ENCODE results near the gene ANXA4.
"Not testable (repeated sequence)": the region's sequence is repeated elsewhere in the genome, so short reads cannot be mapped to it uniquely, and the experiment has no call there.

Gene ANXA4

GRCh38 chr2:69781321-69782248 is 39.7 kb downstream of the ANXA4 start:
- DNase-seq: no peak

- DNase-seq: no peak
Measured at GRCh38 chr2:69784228-69784627, 42.3 kb downstream of the ANXA4 start.

DNA sequence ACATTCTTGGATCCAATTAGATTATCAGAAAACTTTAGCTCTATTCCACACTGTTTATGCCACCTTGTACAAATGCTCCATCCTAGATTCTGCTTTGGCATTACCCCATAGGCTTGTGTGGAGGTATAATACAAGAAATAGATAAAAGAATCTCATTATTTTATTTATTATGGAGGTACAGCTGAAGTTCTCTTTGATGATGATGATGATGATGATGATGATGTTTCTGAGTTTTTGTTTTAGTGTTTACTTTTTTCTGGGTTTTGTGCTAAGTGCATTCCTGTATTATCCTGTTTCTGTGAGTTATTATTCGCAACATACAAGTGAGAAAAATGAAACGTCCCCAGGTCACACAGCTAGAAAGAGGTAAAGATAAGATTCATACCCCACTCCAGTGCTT is 43.4 kb downstream of the ANXA4 start:
- no peak for DNase-seq

GRCh38 chr2:69786052-69786560 is 44.2 kb downstream of the ANXA4 start:
- DNase-seq: no peak

DNA sequence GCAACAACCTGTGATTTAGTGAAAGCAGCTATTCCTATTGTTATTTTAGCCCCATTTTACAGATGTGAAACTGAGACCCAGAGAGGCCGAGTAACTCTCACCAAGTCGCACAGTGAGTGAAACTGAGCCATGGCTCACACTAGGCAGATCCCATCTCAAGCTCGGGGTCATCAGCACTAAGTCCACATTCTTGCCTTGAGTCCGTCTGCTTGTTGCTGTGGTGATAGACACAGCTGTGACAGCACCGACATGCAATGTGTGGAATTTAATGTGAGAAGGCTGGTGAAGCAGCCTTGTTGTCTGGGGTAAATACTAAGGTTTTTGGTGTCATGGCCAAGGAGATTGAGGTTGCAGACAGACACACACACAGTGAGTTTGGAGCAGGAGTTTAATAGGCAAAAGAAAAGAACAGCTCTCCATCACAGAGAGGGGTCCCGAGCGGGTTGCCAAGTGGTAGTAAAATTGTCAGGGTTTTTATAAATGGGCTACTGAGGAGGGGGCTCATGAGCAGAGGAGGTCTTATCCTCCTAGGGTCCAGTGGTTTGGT is 47.3 kb downstream of the ANXA4 start:
- peak; percentile 76 for DNase-seq

DNA sequence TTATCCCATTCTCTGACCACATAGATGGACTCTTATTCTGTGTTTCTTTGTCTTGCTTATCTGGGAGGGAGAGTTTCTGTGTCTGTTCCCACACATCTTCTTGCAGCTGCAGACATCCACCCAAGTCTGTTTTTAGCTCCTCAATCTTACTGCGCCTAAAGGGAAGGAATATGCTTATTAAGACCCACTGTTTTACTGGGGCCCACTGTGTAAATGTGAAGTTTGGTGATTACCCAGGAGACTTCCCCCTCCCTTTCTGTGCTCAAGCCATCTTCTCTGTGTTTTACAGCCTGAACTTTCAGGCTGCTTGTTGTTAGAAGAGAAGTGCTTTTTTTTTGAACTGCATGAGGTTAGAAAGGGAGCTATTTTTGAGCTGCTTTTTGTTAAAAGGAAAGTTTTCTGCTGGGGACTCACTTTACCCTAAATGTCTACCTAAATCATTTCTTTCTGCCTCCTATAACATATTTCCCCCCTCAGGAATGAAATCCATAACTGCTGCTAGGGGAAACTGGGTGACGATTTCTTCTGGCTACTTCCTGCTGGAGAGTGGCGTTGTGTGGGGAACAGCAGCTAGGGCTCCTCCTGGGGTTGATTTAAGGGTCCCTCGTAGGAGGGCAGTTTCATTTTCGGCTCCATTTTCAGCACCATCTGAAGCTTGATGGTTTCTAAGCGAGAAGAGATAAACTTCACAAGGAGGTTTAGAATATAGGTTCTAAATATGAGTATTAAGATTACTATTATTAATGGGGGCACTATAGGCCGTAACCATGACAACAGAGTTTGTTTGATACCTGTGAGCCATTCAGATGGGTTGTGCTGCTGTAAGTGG is 48.1 kb downstream of the ANXA4 start:
- DNase-seq: peak; percentile 68

GRCh38 chr2:69790601-69790959 is 48.6 kb downstream of the ANXA4 start:
- peak; percentile 21 for DNase-seq

DNA sequence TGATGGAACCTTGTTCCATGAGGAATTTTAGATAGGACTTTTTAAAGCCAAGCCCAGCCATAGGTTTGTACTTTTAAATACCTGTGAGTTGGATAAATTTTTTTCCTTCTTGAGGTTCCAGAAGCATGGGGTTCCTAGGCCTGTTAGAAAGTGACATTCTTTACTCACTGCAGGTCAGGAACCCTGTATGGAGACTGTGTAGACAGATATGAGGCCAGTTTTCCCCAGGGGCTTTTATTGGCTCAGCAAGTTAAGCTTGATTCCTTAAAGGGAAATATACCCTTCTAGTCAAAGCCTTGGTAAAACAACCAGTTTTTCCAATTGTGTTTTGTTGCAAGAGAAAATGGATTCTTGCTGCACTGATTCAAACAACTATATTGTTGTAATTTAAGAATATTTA is 49.1 kb downstream of the ANXA4 start:
- peak; percentile 29 for DNase-seq

GRCh38 chr2:69796174-69796573 is 54.2 kb downstream of the ANXA4 start:
- DNase-seq: no peak

DNA sequence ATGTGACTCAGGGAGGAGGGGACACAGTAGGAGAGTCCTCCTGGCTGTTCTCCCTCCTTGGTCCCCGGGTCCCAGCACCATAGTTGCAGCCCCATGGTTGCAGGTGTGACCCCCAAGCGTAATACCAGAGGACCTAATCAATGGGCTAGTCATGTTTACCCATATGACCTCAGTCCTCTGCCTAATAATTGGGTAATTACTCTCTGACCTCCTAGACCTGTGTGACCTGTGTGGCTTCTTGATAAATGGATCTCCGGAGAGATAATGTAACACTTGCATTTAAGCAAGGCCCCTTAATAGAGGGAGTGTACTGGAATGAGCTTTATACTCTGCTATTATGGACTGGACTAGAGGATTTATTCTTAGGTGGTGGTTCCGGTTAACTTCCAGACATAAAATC is 55.3 kb downstream of the ANXA4 start:
- DNase-seq: no peak

- DNase-seq: no peak
Measured at GRCh38 chr2:69797836-69798289, 55.9 kb downstream of the ANXA4 start.

DNA sequence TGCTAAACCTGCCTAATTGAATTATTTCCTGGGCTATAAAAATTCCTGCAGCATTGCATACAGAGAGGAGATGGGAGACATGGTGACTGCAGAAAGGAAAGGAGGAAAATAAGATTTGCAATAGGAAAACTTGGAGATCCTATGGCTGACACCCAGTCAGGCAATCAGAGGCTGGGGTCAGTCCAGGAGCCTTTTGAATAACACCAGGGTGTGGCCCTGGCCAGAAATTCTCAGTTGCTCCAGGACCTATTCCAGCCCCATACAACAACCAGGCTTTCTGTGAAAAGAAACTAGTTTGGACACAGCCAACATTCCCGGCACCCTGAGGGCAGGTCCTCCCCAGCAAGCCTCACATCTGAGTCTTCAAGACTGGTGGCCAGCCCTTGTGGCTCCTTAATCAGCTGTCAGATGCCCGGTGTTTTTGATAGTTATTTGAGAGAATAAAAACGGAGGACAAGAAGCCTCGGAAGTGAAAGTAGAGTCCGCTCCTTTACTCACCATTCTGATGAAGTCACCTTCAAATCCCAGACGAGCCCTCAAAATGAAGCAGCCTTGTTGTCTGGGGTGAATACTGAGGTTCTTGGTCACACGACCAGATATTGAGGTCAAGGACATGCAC is 56.5 kb downstream of the ANXA4 start:
- peak; percentile 56 for DNase-seq

DNA sequence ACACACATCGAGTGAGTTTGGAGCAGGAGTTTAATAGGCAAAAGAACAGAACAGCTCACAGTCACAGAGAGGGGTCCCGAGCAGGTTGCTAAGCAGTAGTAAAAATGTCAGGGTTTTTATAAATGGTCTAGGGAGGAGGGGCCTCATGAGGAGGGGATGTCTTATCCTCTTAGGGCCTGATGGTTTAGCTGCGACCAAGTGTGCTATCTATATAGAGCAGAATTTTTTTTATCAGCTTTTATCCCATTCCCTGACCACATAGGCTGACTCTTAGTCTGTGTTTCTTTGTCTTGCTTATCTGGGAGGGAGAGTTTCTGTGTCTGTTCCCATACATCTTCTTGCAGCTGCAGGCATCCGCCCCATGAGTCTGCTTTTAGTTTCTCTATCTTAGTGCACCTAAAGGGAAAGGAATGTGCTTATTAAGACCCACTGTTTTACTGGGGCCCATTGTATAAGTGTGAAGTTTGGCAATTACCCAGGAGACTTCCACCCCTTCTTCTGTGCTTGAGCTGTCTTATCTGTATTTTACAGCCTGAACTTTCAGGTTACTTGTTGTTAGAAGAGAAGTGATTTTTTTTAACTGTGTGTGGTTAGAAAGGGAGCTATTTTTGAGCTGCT is 57.1 kb downstream of the ANXA4 start:
- peak; percentile 46 for DNase-seq

DNA sequence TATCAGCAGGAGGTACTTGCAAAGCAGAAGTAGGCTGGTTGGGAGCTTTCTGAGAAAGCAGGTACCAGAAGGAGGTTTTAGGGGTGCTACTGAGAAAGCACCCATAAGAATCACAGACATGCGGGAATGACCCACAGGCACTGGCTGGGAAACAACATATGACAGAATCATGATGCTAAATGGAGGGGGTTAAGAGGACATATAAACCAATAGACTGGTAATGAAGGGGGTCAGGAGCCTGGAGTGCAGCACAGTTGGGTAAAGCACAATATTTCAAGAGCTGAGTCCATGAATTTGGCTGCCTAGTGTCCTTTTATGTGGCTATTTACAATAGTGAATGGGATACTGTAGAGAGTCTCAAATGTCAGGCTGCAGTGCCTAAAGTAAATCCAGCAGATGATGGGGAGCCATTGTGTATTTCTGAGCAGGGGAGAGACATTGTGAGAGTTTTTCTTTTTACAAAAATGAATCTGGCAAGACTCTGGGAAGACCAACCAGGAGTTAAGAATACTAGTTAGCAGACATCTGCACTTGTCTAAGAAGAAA is 59.9 kb downstream of the ANXA4 start:
- no peak for DNase-seq

DNA sequence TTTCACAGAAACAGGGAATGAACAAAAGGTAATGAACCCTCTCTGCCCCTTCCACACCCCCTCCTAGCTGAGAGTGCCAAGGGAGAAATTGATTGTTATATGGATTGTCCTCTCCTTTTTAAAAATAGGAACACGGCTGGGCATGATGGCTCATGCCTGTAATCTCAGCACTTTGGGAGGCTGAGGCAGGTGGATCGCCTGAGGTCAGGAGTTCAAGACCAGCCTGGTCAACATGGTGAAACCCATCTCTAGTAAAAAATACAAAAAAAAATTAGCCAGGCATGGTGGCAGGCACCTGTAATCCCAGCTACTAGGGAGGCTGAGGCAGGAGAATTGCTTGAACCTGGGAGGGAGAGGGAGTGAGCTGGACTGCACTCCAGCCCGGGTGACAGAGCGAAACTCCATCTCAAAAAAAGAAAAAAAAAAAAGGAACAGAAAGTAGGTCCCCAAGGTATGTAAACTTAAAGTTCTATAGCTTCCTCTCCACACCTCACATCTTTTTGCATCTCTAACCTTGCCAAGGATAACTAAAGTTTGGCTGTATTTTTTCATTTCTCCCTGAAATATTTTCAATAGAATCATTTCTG is 60.9 kb downstream of the ANXA4 start:
- DNase-seq: not testable (repeated sequence)

GRCh38 chr2:69804416-69804815 is 62.5 kb downstream of the ANXA4 start:
- no peak for DNase-seq

DNA sequence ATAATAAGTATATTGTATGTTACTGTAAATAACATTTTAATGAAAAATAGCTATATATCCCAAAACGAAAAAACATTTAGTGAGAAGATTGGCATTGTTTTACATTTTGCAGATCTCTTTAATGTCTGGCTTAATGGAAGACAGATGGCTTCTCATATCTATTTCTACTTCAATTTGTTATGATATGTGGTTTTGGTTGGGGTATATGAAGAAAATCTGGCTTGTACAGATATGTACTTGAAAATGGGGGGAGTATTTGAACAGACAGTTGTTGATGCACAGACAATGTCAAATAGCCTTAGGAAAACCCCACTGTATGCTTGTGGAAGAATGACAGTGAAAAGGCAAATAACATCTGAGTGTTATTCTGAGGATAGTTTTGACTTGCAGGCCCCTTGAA is 64.0 kb downstream of the ANXA4 start:
- no peak for DNase-seq

GRCh38 chr2:69807821-69808540 is 66.0 kb downstream of the ANXA4 start:
- peak; percentile 23 for DNase-seq

GRCh38 chr2:69810550-69810949 is 68.6 kb downstream of the ANXA4 start:
- no peak for DNase-seq

- no peak for DNase-seq
Measured at GRCh38 chr2:69811018-69811417, 69.1 kb downstream of the ANXA4 start.

DNA sequence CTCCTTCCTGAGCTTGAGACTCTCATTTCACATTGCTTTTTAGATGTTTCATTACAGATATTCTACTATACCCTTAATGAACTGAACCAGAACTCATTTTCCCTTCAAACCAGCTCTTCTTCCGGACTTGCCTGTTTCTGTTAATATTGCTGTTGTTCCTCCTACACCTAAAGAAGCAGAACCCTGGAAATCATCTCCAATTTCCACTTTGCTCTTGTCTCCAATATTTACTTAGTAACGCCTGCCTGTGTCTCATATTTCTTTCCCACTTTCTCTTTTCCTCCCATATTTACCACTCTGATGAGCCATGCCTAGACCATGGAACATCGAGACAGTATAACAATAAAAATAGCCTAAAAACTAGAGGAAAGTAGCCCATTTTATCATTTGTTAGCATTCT is 69.7 kb downstream of the ANXA4 start:
- no peak for DNase-seq

All from eye (tissue), 1 donor.